Central memory CD4-positive, alpha-beta T cell (primary cell): ENCODE measurements around the gene TOMM70.
"Not testable (repeated sequence)": the region's sequence is repeated elsewhere in the genome, so short reads cannot be mapped to it uniquely, and the experiment has no call there.

ENCODE experiments used
- DNase-seq: peaks from one replicate; pipeline ENCODE4 v3.0.0; 2022
- total RNA-seq, 3 experiments: gene quantifications; one replicate each; lab custom pipeline; 2026; lab: John Stamatoyannopoulos, UW

Gene TOMM70
- 59.2 to 297 (median 137) reads per million in 3 experiments for total RNA-seq

DNA sequence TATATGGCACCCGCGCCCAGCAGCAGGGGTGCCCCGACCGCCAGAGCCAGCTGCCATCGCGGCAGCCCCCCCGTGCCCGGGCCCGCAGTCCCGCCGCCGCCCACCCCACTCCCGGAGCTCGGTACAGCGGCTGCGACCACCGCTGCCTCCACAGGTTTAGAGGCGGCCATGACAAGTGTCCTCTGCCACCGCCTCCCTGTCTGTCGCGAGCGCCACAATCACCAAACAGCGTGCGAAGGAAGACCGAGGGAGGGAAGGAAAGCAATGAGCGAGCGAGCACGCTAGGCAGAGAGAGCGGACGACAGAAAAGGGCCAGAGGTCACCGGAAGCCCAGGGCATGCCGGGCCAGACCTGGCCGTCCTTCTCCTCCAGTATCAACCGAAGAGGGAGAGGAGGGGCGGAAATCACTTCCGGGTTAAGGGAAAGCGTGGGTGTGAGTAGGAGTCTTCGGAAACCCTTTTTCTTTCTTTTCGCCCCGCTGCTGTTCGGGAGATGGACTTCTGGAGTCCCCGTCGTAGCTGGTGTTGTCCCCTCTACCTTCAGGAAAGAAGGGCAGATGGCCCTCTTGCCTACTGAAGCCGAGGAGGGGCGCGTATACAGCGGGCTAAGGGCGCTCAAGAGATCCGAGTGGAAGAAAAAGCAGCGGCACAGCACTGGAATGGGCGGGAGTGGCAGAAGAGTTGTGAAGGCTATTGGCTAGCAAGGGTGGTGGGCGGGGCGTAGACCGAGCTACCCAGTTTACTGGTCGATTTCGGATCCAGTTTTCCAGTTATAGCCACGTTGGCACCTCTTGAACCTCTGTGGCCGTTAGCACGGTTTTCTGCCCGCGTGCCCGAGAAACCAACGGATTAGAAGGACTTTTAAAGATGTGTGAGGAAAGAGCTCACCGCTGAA is at the start of gene TOMM70, which contains the start of gene LNP1:
TOMM70 (minus strand) TSS at position 310 of the 894 bp plus-strand sequence; CDS start at position 170, 140 bp downstream.
LNP1 (plus strand) TSS at position 760 of the 894 bp plus-strand sequence. CDS start 28,191 bp downstream, outside the sequence.
- DNase-seq: peak; percentile 93

DNA sequence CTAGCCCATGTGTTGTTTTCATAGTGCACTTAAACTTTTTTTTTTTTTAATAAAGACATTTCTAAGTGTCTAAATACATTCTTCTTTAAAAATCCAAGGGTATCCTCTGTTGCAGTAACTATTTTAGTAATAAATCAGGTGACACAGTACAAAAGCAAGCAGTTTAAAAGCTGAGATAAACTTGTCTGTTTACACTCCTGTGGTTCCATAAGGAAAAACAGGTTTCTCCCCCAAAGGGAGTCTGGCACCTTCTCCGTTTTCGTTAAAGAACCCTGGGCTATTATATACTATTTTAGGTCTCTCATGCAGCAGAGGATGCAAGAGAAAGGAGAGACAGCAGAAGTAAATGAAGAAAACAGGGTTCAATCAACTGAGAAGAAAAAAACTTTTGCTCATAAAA is 48.3 kb upstream of the TOMM70 start:
- DNase-seq: no peak

DNA sequence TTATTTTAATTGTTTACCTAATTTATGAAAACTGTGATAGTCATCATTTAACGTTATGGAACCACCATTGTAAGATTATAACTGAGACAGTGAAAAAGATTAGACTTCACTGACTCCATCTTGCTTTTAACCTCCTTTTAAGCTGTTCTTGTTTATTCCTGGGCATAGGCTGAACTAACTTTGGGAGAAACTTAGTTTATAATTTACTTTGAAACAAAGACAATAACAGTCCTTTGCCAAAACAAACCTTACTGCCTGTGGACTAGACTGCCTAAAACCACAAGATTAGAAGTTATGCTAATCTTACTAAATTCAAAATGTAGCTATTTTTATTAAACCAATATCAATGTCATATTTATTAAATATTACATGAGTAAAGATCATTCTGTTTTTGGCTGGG is 47.2 kb upstream of the TOMM70 start:
- no peak for DNase-seq

DNA sequence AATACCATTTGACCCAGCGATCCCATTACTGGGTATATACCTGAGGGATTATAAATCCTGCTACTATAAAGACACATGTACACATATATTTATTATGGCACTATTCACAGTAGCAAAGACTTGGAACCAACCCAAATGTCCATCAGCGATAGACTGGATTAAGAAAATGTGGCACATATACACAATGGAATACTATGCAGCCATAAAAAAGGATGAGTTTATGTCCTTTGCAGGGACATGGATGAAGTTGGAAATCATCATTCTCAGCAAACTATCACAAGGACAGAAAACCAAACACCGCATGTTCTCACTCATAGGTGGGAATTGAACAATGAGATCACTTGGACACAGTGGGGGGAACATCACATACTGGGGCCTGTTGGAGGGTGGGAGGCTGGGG is 46.2 kb upstream of the TOMM70 start:
- DNase-seq: not testable (repeated sequence)

DNA sequence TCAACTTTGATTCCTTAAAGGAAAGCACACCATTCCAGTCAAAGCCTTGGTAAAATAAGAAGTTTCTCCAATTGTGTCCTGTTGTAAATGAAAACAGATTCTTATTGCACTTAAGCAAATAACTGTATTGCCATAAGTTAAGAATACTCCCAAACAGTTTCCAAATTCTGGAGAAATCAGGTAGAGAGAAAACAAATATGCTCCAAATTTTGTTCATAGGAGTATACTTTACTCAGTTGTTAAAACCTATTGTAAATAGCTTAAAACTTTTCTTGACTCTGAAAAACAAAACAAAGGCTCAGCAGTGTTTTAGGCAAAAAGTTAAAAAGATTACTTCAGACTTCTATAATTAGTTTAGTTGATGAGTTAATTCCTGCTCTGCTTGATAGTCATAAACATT is 42.8 kb upstream of the TOMM70 start:
- no peak for DNase-seq

DNA sequence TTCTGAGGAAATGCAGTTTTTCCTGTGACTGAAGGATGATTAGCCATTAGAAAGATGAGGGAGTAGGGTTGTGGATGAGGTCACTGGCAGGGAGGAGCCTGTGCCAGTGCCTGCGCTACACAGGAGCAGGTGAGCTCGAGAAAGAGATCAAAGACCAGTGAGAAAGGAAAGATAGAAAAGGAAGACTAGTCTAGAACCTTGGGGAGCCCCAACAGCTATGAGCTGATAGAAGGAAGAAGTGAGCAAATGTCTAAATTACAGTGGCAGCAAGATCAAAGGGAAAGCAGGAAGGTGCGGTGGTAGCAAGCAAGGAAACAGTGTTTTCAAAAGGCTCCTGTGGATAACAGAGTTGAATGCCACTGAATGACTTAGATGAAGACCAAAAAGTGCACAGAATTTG is 40.0 kb upstream of the TOMM70 start:
- DNase-seq: peak; percentile 2

DNA sequence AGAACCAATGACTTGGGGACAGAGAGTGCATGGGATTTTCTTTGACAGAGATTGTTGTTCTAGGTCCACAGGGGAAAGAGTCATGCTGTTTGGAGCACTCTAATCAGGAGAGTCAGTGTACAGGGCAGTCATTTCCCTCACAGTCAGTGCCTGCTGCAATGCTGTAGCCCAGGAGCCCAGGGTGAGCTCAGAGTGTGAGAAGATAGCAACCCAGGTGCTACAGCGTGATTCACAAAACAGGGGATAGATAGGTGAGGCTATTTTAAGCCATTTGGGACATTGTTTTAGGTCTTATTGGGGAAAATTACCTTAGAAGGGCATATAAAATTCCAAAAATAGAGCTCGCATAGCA is 37.7 kb upstream of the TOMM70 start:
- DNase-seq: no peak

DNA sequence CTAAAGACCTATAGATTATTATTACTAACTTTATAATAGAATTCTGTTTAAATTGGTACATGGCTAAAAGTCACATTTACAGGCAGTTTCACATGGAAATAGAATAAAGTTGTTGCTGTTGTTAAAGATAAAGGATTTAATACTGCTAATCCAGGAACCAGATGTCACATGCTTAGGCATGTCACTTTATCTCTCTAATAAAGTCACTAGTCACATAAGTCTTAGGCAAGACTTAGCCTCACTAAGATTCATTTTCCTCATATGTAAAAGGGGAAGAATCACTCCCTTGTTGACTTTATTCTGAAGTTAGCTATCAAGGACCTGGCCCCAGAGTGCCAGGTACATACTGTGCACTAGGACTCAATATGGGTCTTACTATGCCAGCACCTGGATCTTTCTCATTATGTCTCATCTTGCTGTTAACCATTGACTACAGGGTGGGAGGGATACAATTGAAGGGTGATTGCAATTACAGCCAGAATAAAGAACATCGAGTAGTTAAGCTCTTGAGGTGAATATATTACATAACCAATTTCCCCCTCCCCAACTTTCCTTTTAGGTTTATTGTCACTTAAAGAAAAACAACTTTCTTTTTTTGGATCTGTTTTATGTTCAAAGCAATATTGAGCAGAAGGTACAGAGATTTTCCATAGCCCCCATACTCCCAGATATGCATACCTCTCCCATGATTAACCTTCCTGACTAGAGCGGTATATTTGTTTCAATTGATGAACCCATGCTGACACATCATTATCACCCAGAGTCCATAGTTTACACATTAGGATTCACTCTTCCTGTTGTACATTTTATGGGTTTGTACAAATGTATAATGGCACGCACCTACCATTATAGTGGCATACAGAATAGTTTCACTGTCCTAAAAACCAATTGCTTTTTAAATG is 37.1 kb upstream of the TOMM70 start:
- no peak for DNase-seq

DNA sequence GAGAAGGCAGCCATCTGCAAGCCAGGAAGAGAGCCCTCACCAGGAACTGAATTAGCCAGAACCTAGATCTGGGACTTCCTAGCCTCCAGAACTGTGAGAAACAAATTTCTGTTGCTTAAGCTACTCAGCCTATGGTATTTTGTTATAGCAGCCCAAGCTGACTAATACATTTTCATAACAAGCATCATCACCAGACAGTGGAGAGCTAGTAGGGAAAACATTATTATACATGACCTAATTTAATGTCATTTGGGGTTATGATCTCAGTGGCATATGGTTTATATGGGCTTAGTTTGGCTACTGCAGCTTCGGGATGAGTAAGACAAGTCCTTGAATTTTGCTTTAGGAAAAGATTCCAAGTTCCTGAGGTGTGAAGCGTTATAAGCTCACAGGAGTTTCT is 36.1 kb upstream of the TOMM70 start:
- no peak for DNase-seq

DNA sequence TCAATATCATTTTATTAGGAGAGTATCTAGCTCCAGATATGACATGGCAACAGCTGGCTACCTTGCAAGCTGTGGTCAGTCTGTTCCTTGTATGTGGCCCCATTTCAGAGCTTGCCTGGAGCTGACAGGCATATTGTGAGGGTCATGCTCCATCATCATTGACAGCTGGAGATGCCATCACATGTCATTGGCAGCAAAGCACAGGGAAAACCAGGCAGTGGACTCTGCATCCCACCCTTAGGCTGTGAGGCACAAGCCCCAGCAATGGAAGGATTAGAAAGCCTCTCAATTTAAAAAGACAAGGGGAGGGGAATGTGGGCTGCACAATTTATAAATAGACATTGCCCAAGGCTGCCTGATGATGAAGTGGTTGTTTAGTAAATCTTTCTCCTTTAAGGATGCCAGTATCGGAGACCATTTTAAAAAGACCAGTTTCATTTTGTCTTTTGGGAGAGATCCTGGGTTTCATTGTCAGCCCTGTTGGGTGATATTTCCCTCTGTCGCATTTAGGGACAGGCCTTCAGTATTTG is 28.4 kb upstream of the TOMM70 start:
- no peak for DNase-seq

DNA sequence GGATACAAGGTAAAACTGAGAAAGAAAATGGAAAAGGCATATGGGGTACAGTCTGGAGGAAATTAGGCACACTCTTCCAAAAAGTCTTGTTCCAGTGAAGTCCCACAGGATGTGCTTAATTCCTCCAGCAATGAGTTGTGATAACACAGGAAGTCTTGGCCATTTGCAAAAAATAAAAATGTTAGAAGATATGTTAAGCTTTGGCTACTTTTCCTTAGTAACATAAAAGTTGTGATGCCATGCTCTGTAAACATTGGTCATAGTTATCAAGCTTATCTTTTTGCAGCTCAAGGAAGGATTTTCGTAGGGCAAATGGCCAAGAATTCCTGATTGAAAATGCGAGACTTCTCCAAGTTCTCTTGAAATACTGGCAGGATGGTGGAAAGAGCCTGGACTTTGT is 26.8 kb upstream of the TOMM70 start:
- DNase-seq: no peak

DNA sequence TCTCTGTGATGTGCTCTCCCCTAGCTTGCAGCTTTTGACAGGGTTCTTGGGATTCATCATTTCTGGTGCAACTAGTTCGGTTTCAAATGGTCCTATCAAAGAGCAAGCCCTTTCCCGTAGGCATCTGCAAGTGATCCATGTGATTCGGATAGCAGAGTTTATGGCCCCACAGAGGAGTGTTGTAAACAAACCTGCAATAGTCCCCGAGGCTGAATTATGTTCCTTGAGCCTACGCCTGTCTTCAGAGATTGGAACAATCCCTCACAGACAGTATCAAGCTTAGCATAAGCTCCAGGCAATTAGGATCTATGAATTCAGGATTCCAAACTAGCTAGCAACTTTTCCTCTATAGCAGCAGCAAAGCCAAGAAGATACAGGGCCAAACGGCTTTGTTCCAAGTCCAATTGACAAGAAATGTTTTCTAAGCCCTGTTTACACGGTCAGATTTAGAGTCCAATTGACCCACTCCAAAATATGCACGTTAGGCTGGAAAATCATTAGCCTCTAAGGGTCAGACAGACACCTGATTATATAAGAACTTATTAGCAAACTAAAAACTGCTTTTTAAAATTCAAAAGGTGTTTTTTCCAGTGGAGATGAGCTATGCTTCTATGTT is 25.3 kb upstream of the TOMM70 start:
- DNase-seq: no peak

DNA sequence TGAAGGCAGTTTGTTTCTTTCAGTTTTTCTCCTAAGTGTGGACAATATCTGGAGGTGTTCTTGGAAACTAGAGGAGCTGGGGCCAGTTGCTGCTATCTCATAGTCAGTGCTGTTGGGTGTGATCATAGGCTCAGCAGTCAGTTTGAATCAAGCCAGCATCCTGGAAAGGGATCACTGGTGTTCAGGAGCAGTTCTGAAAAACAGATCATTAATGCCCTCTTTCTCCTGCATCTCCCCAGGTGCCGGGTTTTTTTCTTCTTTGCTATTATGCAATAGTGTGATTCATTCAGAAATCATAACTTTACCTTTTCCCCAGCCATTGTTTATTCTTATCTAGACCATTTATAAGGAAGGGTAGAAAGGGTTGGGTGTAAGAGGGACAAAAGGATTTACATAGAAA is 24.4 kb upstream of the TOMM70 start:
- DNase-seq: no peak

DNA sequence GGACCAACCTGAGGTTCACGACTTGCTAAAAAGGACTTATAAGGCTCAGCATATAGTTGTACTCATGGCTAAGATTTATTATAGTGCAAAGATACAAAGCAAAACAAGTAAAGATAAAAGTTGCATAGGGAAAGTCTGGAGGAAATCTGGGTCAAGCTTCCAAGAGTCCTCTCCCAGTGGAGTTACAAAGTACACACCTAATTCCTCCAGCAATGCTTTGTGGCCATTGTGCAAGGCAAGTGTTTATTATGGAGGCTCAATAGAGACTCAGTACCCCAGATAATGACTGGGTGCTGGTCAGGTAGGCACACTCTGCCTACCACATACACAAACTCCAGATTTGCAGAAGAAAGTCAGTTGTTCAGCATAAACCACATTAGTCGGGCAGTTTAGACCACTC is 23.4 kb upstream of the TOMM70 start:
- no peak for DNase-seq

DNA sequence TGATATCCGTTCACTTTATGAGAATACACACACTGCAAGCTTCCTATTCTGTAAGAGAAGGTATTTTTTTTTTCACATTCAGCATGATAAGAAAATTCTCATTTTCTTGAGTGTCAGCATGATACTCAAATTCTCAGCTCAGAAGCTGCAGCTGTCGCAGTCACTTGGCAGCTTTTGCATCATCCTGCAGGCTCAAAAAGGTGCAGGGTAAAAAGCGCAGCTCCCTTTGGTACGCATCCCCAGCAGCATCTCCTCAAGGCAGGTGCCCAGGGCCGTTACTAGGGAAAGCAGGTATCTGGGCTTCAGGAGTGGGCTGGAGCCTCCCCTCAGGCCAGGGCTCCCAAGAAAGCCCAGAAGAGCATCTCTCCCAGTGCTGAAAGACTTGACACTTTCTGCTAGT is 22.7 kb upstream of the TOMM70 start:
- no peak for DNase-seq

DNA sequence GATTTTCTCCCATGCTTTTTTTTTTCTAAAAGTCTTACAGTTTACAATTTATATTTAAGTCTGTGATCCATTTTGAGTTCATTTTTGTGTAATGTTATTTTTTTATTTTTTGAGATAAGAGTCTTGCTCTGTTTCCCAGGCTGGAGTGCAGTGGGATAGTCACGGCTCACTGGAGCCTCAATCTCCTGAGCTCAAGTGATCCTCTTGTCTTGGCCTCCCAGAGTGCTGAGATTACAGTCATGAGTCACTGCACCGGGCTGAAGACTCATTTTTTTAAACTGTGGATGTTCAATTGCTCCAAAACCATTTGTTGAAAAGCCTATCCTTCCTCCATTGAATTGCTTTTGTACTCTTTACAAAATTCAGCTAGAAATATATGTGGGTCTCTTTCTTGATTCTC is 20.0 kb upstream of the TOMM70 start:
- DNase-seq: no peak

DNA sequence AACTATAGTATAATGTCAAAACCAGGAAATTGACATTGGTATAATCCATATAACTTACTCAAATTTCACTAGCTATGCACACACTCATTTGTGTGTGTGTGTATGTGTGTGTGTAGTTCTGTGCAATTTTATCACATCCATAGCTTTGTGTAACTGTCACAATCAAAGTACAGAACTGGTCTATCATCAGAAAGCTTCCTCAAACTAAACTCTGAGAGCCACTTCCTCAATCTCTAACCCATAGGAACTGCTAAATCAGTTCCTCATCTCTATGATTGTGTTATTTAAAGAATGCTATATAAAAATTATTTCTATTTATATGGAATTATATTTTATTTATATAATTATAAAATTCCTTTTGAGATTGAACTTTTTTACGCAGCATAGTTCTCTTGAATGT is 18.5 kb upstream of the TOMM70 start:
- no peak for DNase-seq

DNA sequence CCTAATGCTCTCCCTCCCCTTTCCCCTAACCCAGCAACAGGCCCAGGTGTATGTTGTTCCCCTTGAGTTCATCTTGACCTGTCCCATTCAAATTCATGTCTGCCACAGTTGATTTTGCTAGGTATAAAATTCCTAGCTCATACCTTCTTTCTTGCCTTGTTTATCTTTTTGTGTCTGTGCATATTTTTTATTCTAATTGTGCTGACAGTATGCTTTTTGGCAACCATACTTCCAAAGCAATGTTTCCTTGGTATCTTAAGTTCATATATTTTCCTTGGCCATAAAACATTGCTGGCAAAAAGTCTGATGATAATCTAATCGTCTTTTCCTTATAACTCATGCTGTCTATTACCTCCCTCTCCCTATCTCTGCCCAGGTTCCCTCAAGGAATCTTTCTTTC is 16.0 kb upstream of the TOMM70 start:
- DNase-seq: no peak

DNA sequence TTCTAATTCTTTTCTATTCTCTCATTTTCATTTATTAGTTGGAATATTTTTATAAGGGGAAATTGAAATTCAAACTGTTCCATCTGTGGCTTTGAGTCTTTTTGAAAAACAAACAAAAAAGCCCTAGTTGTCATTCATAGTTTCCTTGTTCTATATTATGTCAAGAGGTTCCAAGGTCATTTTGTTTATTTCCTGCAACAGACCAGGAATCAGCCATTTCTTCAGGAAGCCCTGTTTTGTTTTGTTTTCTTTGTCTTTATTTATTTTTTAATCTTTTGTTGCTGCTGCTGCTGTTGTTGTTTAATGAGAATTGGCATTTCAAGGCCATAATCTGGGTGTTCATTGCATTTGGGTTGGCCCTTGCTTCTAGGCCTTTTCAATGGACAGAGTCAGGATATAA is 15.3 kb upstream of the TOMM70 start:
- no peak for DNase-seq

DNA sequence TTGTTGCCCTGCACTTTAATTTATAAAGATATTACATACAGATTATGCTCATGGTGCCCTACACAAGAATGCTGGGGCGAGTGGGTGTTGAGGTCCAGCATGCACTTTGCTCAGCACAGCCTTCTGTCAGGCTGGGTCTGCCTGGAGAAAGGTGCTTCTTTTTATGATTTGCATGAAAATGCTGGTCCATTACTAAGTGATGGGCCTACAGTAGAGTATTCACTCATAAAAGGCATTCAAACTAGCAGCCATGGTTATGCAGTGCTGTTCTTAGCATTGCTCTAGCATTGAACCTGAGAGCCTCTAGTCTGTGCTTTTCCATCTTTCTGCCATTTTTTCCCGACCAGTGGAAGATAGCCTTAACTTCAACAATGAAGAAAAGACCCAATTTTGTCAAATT is 12.7 kb upstream of the TOMM70 start:
- DNase-seq: no peak

DNA sequence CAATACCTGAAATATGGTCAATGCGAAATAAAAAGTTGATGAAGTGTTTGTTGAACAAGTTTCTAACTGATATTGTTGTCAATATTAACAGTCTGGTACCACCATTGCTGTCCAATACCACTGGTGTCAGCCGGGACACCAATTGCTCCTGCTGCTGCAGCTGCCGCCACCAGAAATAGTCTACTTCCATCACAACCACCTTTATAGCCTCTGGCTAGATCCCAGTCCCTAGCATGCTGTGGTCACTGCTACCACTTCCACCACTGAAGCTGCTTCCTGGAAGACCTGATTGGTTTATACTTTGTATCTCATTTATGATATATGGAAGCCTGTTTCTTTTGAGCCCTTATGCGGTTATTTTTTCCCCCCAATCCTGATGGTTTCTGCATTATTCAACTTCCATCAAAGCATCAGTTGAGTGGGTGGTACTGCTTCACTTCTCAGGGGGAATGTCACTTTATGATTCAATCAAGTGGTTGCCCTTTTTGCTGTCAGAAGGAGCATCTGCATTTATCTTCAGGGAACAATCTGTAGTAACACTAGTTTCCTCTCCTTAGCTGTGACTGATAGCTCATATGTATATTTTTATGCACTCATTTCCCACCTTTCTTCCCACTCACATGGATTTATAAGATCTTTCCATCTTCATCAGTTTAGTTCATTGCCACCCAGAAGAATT is 12.2 kb upstream of the TOMM70 start:
- no peak for DNase-seq
